Kidney (tissue), 14 donors: ENCODE data around the gene HK2. TPM values are rescaled to one million over a fixed set of nuclear protein-coding genes. Genes with fewer than 3 reads are reported as not detected.
A peak's percentile ranks its signal among the peaks of the same experiment; 100 is the strongest.

Source experiments
- DNase-seq, 5 donors: peaks; one replicate each; pipeline ENCODE4 v3.0.0-alpha.2; 2013 to 2020
- FAIRE-seq: peaks from 2 replicates; lab custom pipeline; 2012; peaks lifted over from hg19 to GRCh38; lab: Jason Lieb, UNC
- H3K27ac ChIP-seq, 2 donors: one replicate each; pipeline ENCODE4 v1.7.0; 2013; ENCODE audit warnings: low read depth in 2 of 2, low read length in 2 of 2, inconsistent platforms in 1 of 2
- H3K27me3 ChIP-seq: one replicate; pipeline ENCODE4 v1.7.1; 2013; ENCODE audit warnings: low read length, inconsistent platforms; ENCODE audit not compliant: control insufficient read depth, insufficient read depth
- H3K36me3 ChIP-seq, 3 donors: one replicate each; pipeline versions ENCODE4 v1.7.0 to v1.7.1; 2013; ENCODE audit warnings: low read length in 3 of 3, control low read depth in 1 of 3, inconsistent platforms in 1 of 3; ENCODE audit not compliant: insufficient read depth in 3 of 3, control insufficient read depth in 2 of 3
- H3K4me1 ChIP-seq, 3 donors: one replicate each; pipeline versions ENCODE4 v1.7.0 to v1.7.1; 2013; ENCODE audit warnings: low read length in 3 of 3, inconsistent platforms in 1 of 3, low read depth in 1 of 3; ENCODE audit not compliant: control insufficient read depth in 2 of 3, insufficient read depth in 2 of 3
- H3K4me3 ChIP-seq, 3 donors: one replicate each; pipeline versions ENCODE4 v1.7.0 to v1.8.1; 2013; ENCODE audit warnings: low read length in 3 of 3, control low read depth in 1 of 3, inconsistent platforms in 1 of 3
- H3K9ac ChIP-seq, 3 donors: one replicate each; pipeline versions ENCODE4 v1.7.0 to v1.7.1; 2013; ENCODE audit warnings: low read length in 3 of 3, control low read depth in 1 of 3, inconsistent platforms in 1 of 3
- H3K9me3 ChIP-seq, 3 donors: one replicate each; pipeline versions ENCODE4 v1.7.0 to v1.7.1; 2013; ENCODE audit warnings: low read length in 3 of 3, control low read depth in 1 of 3, inconsistent platforms in 1 of 3; ENCODE audit not compliant: control insufficient read depth in 2 of 3, insufficient read depth in 1 of 3
- intact Hi-C: fragments of 100-400 bp; cut with DNase I; formaldehyde crosslinking; loops from one replicate; pipeline ENCODE4 v1.11.1; 2022
- polyA plus RNA-seq: library from polyadenylated mRNA; stranded (reverse); fragments of 350-450 nt; fragmentation: Illumina TruSeq; extraction: RNeasy Lipid Tissue Mini Kit (QIAGEN cat#74804); gene quantifications from one replicate; pipeline ENCODE4 v1.2.3, GENCODE V29; 2014; ENCODE audit warnings: low read depth, low replicate concordance; ENCODE audit not compliant: insufficient read depth
- total RNA-seq: library from RNA; stranded (reverse); fragmentation: NEBNext Ultra II Directional; extraction: Animal tissue kit (Norgen Biotek cat#: 25700); gene quantifications from one replicate; pipeline ENCODE4 v1.2.1, GENCODE V29; 2021
- TF ChIP-seq, protein P1 (sequence below): IDR thresholded peaks from 3 replicates; pipeline ENCODE4 v1.5.1; 2012; ENCODE audit warnings: mild to moderate bottlenecking, moderate library complexity, borderline replicate concordance; ENCODE audit not compliant: insufficient read depth; ENCODE audit errors: extremely low read depth
- donor health status: control.
- donor health status: control.
- donor health status: control.
- donor health status: control.
- donor health status: control.
- donor health status: DM: yes; HTN: yes; CAD: no.
- donor health status: Normal renal cell carcinoma (clear cell type).

The HK2 gene
- total and polyA plus RNA-seq, 2 donors from 2014 or later: 0.47 to 8.6 TPM

DNA sequence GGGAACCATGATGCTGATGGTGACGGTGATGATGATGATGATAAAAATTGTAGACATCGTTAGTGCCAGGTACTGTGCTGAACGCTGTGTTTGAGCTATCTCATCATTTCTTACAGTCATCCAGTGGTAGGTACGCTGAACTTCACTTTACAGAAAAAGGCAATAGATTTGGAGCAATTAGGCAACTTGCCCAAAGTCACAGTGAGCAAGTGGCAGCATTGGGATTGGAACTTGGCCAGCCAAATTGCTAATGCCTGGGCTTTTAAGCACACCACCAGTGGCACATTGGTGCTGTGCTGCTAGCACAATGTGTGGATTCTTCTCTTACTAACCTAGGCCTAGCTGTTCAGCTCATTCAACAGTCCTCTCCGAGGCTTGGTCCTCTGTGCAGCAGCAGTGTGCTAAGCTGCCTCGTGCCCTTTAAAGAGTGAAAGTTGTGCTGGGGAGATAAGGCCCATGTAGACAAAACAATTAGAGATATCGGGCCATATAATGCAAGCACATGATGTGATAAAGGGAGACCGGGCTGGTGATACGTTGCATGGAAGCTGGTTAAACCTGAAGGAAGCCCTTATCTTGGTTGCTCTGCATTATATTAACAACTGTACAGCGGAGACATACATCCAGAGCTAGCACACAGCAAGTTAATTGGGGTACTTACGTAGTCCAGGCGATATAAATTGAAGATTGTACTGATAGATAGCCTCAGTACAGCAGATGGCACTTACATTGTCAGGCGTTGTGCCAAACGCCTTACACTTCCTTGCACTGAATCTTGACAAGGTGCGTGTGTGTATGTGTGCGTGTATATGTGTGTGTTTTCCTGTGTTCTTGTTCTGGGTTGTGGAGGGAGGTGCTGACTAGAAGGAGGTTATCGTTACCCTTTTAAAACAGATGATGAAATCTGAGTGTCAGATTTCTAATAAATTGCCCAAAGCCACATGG is 28.4 kb downstream of the HK2 start:
- no peaks in the 10 kb centered on the region for H3K27me3 ChIP-seq
- FAIRE-seq (no peak), DNase-seq (no peak)
- TF ChIP-seq, protein P1, sequence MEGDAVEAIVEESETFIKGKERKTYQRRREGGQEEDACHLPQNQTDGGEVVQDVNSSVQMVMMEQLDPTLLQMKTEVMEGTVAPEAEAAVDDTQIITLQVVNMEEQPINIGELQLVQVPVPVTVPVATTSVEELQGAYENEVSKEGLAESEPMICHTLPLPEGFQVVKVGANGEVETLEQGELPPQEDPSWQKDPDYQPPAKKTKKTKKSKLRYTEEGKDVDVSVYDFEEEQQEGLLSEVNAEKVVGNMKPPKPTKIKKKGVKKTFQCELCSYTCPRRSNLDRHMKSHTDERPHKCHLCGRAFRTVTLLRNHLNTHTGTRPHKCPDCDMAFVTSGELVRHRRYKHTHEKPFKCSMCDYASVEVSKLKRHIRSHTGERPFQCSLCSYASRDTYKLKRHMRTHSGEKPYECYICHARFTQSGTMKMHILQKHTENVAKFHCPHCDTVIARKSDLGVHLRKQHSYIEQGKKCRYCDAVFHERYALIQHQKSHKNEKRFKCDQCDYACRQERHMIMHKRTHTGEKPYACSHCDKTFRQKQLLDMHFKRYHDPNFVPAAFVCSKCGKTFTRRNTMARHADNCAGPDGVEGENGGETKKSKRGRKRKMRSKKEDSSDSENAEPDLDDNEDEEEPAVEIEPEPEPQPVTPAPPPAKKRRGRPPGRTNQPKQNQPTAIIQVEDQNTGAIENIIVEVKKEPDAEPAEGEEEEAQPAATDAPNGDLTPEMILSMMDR: no peak
- H3K9me3 ChIP-seq: no peaks in the 10 kb centered on the region
- H3K4me3 ChIP-seq: no peak overlapping the region
- H3K27ac ChIP-seq: no peak overlapping the region
- H3K36me3 ChIP-seq: no peaks in the 10 kb centered on the region
- H3K4me1 ChIP-seq: peaks cover 0 to 2% (median 0%) of the 10 kb centered on the region in 3 donors
- no peak overlapping the region for H3K9ac ChIP-seq
- intact Hi-C loops: no loop called here

DNA sequence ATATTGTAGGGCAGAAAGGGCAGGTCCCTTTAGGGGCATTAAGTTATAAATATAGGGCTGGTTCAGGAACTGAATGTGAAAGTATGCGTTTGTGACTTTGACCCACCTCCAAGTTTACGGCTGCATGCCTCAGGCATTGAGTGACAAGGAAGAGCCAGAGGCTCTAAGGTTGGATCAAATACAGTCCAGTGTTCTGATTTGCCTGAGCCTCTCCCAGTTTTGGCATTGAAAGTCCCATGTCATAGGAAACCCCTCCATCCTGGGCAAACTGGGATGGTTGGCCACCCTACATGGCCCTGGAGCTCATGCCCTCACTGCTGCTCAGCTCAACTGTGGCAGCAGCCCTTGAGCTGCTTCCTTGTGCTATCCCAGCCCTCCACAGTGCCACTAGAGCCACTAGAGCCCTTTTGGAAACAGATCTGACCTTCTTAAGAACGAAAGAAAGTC is 29.9 kb downstream of the HK2 start:
- no peak for FAIRE-seq
- no peak for DNase-seq
- Histone ChIP-seq H3K4me1 (peaks cover 0 to 2% (median 0%) of the 10 kb centered on the region in 3 donors), H3K9me3 (no peaks in the 10 kb centered on the region), H3K4me3 (no peak overlapping the region), H3K27me3 (no peaks in the 10 kb centered on the region), H3K9ac (no peak overlapping the region), H3K27ac (no peak overlapping the region), H3K36me3 (no peaks in the 10 kb centered on the region)
- intact Hi-C loops: no loop called here
- TF ChIP-seq, protein P1: no peak

DNA sequence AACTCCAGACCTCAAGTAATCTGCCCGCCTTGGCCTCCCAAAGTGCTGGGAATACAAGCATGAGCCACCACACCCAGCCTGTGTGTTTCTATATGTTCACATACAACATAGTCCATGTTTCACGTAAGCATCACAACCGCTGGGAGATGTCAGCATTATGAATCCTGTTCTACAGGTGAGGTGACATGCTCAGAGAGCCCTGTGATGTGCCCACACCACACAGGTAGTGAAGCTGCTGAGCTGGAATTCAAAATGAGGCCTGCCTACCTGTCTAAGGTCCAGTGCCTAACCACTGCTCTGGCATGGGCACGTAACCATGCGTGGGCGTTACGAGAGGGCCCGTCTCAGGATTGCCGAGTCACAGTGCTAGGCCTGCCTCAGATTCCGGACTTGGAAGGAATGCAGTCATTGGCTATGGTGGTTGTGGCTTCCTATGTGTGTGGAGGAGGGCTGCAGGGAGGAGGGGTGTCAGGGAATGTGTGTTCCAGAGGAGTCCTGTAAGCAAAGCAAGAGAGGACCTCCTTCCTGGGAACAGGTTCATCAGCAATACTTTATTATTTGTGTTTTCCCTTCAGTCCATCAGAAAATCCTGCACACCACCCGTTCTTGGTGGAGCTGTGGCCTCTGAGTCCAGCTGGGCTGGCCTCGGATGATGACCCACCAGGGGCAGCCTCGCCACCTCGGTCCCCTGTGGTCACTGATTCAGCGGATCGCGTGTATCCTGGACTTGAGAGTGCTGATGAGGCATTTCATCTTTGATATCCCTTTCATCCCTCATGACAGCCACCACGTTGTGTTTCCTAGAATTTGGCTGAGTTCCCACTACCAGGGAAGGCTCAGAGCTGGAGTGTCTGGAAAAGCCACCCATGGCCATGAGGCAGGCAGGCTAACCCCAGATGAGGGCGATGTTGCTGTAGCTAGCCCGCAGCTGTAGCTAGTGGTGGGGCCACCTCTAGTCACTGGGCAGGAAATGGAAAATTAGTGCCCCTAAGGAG is 31.1 kb downstream of the HK2 start:
- DNase-seq: peak in 1 of 5 donors; percentile 21
- FAIRE-seq: no peak
- peaks cover 0 to 2% (median 0%) of the 10 kb centered on the region in 3 donors for H3K4me1 ChIP-seq
- no peak overlapping the region for H3K4me3 ChIP-seq
- no peaks in the 10 kb centered on the region for H3K36me3 ChIP-seq
- no peaks in the 10 kb centered on the region for H3K9me3 ChIP-seq
- TF ChIP-seq, protein P1: no peak
- no peaks in the 10 kb centered on the region for H3K27me3 ChIP-seq
- intact Hi-C loops: no loop called here
- H3K9ac ChIP-seq: no peak overlapping the region
- no peak overlapping the region for H3K27ac ChIP-seq
